IMR-90 (cell line): ENCODE results near the gene CENPK.

Source experiments
- BHLHE40 ChIP-seq: fragments of 150-350 bp; IDR thresholded peaks from 2 replicates; pipeline ENCODE4 v1.6.1; 2016; ENCODE audit warnings: mild to moderate bottlenecking, low read depth, low read length
- CEBPB ChIP-seq: IDR thresholded peaks from 2 replicates; pipeline ENCODE4 v1.6.1; 2012; ENCODE audit warnings: low read depth, low read length, improper control_type of control experiment
- CTCF ChIP-seq: conservative IDR thresholded peaks from 2 replicates; pipeline ENCODE4 v1.5.1; 2012; ENCODE audit warnings: mild to moderate bottlenecking, low read depth, low read length, improper control_type of control experiment
- ELK1 ChIP-seq: fragments of 150-350 bp; IDR thresholded peaks from 2 replicates; pipeline ENCODE4 v1.6.1; 2016; ENCODE audit warnings: low read depth, mild to moderate bottlenecking, low read length, moderate library complexity, borderline replicate concordance
- FOS ChIP-seq: fragments of 150-350 bp; IDR thresholded peaks from 2 replicates; pipeline ENCODE4 v1.6.1; 2016; ENCODE audit warnings: low read depth, low read length
- MXI1 ChIP-seq: IDR thresholded peaks from 2 replicates; pipeline ENCODE4 v1.6.1; 2012; ENCODE audit warnings: low read depth, mild to moderate bottlenecking, low read length, moderate library complexity, borderline replicate concordance
- POLR2A ChIP-seq: IDR thresholded peaks from 2 replicates; pipeline ENCODE4 v1.6.1; 2012; ENCODE audit warnings: mild to moderate bottlenecking, low read depth, low read length
- RCOR1 ChIP-seq: IDR thresholded peaks from 2 replicates; pipeline ENCODE4 v1.6.1; 2012; ENCODE audit warnings: mild to moderate bottlenecking, low read length, improper control_type of control experiment; ENCODE audit not compliant: insufficient replicate concordance
- RFX5 ChIP-seq: IDR thresholded peaks from 2 replicates; pipeline ENCODE4 v1.8.0; 2012; ENCODE audit warnings: low read depth, mild to moderate bottlenecking, low read length, moderate library complexity
- USF2 ChIP-seq: fragments of 150-350 bp; IDR thresholded peaks from 2 replicates; pipeline ENCODE4 v1.6.1; 2017; ENCODE audit warnings: mild to moderate bottlenecking, antibody characterized with exemption, low read length, low read depth

- TF ChIP-seq CTCF: no peak
- no peak for TF ChIP-seq POLR2A
- no peak for TF ChIP-seq RFX5
- no peak for TF ChIP-seq BHLHE40
- no peak for TF ChIP-seq CEBPB
- no peak for TF ChIP-seq MXI1
- TF ChIP-seq ELK1: no peak
- no peak for TF ChIP-seq FOS
- TF ChIP-seq USF2: no peak
- no peak for TF ChIP-seq RCOR1
These were observed 809 bp upstream of the CENPK start for GRCh38 chr5:65563777-65564176.
